Posterior cingulate gyrus (tissue), 11 donors: Measurements from ENCODE around the gene TBX2.

Experiments used
- DNase-seq, 10 donors: peaks; one replicate each; pipeline versions ENCODE4 v3.0.0 to v3.0.0-alpha.2; 2020 to 2021; ENCODE audit warnings: mixed read lengths in 3 of 10
- intact Hi-C: fragments of 100-400 bp; cut with DNase I; formaldehyde crosslinking; loops from one replicate; pipeline ENCODE4 v1.15.1; 2023

The TBX2 gene

GRCh38 chr17:61368049-61368831, 31.4 kb upstream of the TBX2 start:
- peak in 1 of 10 donors; percentile 67 for DNase-seq
- intact Hi-C loops, result no loop called here

GRCh38 chr17:61368832-61369450, 30.7 kb upstream of the TBX2 start:
- peak in 1 of 10 donors; percentile 71 for DNase-seq
- intact Hi-C loops, result no loop called here

- DNase-seq, result peak in 1 of 10 donors; percentile 70
- intact Hi-C loops, result no loop called here
These were observed 29.9 kb upstream of the TBX2 start for GRCh38 chr17:61369751-61370150.

- no peak for DNase-seq
- intact Hi-C loops, result no loop called here
These were observed 28.5 kb upstream of the TBX2 start for GRCh38 chr17:61371179-61371578.

- DNase-seq, result peak in 1 of 10 donors; percentile 70
- intact Hi-C loops, result no loop called here
These were observed 28.0 kb upstream of the TBX2 start for GRCh38 chr17:61371606-61372005.

GRCh38 chr17:61372436-61372835, 27.2 kb upstream of the TBX2 start:
- intact Hi-C loops, result no loop called here

GRCh38 chr17:61376931-61377838, 22.5 kb upstream of the TBX2 start:
- intact Hi-C loops, result no loop called here
- DNase-seq, result peak in 2 of 10 donors; percentile 18 to 40

More at GRCh38 chr17:61372436-61372835, 27.2 kb upstream of the TBX2 start:
- DNase-seq, result no peak

GRCh38 chr17:61378658-61379456, 20.8 kb upstream of the TBX2 start:
- intact Hi-C loops, result no loop called here
- peak in 1 of 10 donors; percentile 10 for DNase-seq

- peak in 1 of 10 donors; percentile 65 for DNase-seq
- intact Hi-C loops, result no loop called here
These were observed 20.0 kb upstream of the TBX2 start for GRCh38 chr17:61379457-61380216.

GRCh38 chr17:61380217-61380835, 19.3 kb upstream of the TBX2 start:
- peak in 1 of 10 donors; percentile 21 for DNase-seq
- intact Hi-C loops, result no loop called here

- intact Hi-C loops, result no loop called here
These were observed 18.7 kb upstream of the TBX2 start for GRCh38 chr17:61380836-61381525.

GRCh38 chr17:61381537-61381936, 18.1 kb upstream of the TBX2 start:
- intact Hi-C loops, result no loop called here
- DNase-seq, result no peak

More at GRCh38 chr17:61380836-61381525, 18.7 kb upstream of the TBX2 start:
- DNase-seq, result peak in 3 of 10 donors; percentile 31 to 80 (median 74)

GRCh38 chr17:61382796-61383688, 16.6 kb upstream of the TBX2 start:
- DNase-seq, result peak in 1 of 10 donors; percentile 29
- intact Hi-C loops, result no loop called here

- intact Hi-C loops, result no loop called here
- DNase-seq, result peak in 1 of 10 donors; percentile 31
These were observed 15.9 kb upstream of the TBX2 start for GRCh38 chr17:61383689-61384201.

- intact Hi-C loops, result no loop called here
- DNase-seq, result no peak
These were observed 15.3 kb upstream of the TBX2 start for GRCh38 chr17:61384354-61384691.

GRCh38 chr17:61384692-61385576, 14.7 kb upstream of the TBX2 start:
- intact Hi-C loops, result no loop called here
- peak in 2 of 10 donors; percentile 4 to 39 for DNase-seq
